ENCODE measurements around the gene KDM2A. TPM values are rescaled to one million over a fixed set of nuclear protein-coding genes. Genes with fewer than 3 reads are reported as not detected.

KDM2A gene
- 28.4 and 34.6 TPM in 2 replicates for total RNA-seq
- 33.8 TPM for polyA plus RNA-seq (2012)

- peak; percentile 99 for DNase-seq (ENCODE audit: low read depth)
These were observed at the start of gene KDM2A for GRCh38 chr11:67118801-67119584. Gene KDM2A, plus strand, starts transcription at chr11:67119263. Its CDS starts 2,054 bp downstream, at chr11:67121317.

DNA sequence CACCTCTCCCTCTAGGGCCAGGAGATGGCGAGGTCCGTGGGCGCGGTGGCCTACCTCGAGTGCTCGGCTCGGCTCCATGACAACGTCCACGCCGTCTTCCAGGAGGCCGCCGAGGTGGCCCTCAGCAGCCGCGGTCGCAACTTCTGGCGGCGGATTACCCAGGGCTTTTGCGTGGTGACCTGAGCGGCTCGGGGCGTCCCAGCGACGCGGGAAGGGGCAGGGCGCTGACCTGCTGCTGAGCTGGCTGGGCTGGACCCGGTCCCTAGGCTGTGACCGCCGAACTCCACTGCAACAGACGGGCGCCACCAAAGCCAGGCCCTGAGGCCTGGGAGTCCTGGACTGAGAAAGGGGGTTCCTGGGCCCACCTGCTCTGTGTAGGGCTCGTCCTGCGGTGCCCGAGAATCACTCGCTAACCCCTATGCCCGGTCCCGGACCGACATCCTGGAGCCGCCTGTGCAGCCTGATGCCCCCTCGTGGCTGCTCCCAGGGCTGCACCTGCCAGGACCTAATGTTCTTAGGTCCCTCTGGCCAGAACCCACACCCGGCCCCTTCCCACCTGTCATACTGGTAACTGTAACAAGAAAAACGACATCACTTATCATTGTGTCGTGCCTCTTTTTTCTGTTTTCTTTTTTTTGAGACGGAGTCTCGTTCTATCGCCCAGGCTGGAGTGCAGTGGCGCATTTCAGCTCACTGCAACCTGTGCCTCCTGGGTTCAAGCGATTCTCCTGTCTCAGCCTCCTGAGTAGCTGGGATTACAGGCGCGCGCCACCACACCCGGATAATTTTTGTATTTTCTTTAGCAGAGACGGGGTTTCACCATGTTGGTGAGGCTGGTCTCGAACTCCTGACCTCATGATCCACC is 47.4 kb upstream of the KDM2A start:
- DNase-seq (ENCODE audit: low read depth) = peak; percentile 47

- DNase-seq (ENCODE audit: low read depth) = no peak
These were observed 46.8 kb upstream of the KDM2A start for GRCh38 chr11:67072295-67072694.

DNA sequence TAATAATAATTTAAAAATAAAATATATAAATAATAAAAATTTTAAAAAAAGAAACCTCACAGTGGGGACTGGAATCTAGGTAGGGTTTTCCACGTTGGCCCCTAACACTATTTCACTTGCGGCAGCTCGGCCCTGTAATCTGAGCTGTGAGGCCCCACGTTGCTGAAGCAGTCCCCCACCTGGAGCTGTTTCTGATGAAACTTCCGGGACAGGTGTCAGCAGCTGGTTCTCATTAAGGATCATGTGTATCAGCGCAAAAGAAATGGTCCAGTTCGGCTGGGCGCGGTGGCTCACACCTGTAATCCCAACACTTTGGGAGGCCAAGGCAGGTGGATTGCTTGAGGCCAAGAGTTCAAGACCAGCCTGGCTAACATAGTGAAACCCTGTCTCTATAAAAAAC is 45.2 kb upstream of the KDM2A start:
- no peak for DNase-seq (ENCODE audit: low read depth)

- DNase-seq (ENCODE audit: low read depth) = no peak
These were observed 42.9 kb upstream of the KDM2A start for GRCh38 chr11:67076202-67076601.

DNA sequence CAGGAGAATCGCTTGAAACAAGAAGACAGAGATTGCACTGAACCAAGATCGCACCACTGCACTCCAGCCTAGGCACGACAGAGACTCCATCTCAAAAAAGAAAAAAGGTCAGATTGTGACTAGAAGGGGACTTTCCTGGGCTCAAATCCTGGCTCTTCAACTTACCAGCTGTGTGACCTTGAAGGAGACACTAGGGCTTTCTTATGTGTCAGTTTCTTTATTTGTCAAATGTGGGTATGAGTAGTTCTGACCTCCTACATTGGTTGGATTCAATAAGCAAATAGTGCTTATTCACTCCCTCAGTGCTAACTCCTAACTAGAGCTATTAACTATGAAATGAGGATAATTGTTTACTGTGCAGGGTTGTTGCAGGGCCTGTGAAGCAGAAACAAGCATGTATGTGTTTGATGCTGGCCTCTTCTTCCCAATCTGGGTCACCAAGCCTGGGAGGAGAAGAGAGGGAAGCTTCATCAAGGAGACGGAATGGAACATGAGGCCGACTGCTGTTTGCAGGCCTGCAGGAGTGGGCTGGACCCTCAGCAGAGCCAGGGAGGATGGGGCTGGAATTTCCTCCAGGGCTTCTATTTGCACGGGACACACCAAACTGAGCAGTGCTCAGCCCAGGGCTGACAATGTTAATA is 39.9 kb upstream of the KDM2A start:
- DNase-seq (ENCODE audit: low read depth) = no peak

DNA sequence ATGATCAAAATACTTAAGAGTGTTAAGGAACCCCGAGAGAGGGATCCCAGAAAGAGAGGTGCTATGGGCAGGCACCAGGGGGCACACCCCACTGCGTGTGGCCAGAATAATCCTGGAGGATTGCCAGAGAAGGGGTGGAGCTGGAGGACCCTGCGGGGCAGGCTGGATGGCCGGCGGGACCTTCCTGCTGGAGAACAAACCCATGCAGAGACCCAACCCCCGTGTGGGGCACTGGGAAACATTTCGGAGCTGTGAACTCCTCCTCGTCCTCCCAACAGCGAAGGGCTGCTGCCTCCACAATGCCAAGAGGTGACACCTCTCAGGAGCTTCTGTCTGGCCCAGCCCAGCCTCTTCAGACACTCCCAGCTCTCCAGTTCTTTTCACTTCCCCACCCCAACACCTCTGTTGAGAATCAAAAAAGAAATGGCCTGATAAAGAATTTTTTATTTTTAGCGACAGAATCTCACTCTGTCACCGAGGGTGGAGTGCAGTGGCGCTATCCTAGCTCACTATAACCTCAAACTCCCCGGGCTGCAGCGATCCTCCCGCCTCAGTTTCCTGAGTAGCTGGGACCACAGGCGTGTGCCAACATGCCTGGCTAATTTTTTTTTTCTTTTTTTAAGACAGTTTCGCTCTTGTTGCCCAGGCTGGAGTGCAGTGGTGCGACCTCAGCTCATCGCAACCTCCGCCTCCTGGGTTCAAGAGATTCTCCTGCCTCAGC is 36.8 kb upstream of the KDM2A start:
- no peak for DNase-seq (ENCODE audit: low read depth)

- no peak for DNase-seq (ENCODE audit: low read depth)
These were observed 35.2 kb upstream of the KDM2A start for GRCh38 chr11:67083786-67084366.

GRCh38 chr11:67085617-67086016 is 33.4 kb upstream of the KDM2A start:
- DNase-seq (ENCODE audit: low read depth) = no peak

GRCh38 chr11:67090717-67091116 is 28.3 kb upstream of the KDM2A start:
- DNase-seq (ENCODE audit: low read depth) = no peak

DNA sequence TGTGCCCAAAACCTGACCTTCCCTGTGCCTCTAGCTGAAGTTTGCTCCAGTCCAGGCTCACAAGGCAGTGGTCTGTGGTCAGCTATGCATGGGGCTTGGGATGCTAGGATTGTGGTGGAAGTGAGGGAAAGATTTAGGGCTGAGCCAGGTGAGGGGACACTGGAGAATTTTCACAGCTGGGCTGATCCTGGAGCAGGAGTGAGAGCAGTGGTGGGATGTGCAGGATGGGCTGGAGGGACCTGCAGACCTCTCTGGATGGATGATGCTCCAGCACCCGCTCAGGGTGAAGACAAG is 23.9 kb upstream of the KDM2A start:
- DNase-seq (ENCODE audit: low read depth) = no peak

- DNase-seq (ENCODE audit: low read depth) = no peak
These were observed 20.1 kb upstream of the KDM2A start for GRCh38 chr11:67098799-67099429.

GRCh38 chr11:67099831-67100324 is 19.2 kb upstream of the KDM2A start:
- no peak for DNase-seq (ENCODE audit: low read depth)

DNA sequence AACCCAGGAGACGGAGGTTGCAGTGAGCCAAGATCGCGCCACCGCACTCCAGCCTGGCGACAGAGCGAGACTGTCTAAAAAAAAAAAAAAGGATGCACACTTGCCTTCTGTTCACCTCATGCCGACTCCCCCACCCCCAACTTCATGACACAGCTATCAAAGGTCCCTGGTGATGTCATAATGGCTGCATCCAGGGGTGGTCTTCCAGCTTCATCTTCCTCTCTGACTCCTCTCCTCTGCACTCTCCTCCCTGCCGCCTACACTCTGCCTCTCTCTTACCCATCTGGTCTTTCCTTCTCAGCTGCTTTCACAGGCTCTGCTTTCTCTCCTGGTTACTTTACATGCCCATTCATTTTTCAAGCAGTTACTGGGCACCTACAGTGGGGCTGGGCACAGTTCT is 16.4 kb upstream of the KDM2A start:
- no peak for DNase-seq (ENCODE audit: low read depth)

DNA sequence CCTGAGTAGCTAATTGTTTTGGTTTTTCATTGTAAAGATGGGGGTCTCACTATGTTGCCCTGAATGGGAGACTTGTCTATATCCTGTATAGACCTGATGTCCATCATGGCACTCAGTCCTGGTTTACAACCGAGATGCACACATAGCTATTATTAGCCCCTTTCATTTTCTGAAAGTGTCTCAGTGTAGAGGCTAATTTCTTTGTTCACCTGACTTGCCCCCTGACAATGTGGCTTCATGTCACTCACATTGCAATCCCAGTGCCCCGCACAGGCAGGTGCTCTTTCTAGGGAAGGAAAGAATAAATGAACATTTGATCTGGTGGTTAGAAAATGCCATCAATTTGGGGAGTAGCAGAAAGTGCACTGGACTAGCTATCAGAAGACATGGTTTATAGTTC is 13.1 kb upstream of the KDM2A start:
- no peak for DNase-seq (ENCODE audit: low read depth)

GRCh38 chr11:67111261-67111660 is 7.8 kb upstream of the KDM2A start:
- peak; percentile 47 for DNase-seq (ENCODE audit: low read depth)

DNA sequence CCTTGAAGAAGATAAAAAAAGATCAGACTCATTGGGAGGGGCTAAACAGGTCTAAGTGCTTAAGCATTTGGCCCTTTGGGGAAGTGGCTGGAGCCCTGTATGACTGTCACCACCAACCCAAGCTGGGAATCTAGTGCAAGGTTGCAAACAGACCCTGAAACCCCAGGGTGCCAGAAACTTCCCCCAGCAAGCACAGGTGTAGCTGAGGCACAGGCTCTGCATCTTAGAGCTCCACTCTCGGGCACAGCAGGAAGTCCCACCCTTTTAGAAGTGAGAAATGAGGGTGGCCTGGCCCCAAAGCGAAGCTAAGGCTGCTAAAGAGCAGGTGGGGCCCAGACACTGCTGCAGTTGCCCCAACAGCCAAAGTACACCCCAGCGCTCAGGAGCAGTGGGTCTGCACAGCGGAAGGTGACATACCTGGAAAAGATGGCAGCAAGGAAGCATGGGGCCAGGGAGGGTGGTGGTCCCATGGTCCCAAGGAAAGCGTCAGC is 5.8 kb upstream of the KDM2A start:
- no peak for DNase-seq (ENCODE audit: low read depth)

DNA sequence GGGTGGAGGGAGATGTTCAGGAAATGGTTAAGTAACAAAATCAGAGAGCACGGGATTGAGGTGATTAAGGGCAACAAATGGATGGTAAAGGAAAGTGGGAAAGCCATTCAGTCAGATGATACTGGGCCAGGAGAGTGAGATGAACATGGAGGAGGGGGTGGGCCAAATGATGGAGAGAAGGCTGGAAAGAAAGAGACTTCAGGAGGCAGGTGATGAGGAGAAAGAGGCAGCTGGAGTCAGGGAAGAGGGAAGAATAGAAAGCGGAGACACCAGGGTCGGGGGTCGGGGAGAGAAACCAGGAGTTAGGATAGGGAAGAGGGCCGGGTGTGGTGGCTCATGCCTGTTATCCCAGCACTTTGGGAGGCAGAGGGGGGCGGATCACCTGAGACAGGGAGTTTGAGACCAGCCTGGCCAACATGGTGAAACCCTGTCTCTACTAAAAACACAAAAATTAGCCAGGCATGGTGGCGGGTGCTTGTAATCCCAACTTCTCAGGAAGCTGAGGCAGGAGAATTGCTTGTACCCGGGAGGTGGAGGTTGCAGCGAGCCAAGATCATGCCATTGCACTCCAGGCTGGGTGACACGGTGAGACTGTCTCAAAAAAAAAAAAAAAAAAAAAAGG is 4.7 kb upstream of the KDM2A start:
- DNase-seq (ENCODE audit: low read depth) = no peak

GRCh38 chr11:67116758-67117105 is 2.3 kb upstream of the KDM2A start:
- DNase-seq (ENCODE audit: low read depth) = no peak

- DNase-seq (ENCODE audit: low read depth) = no peak
These were observed 1.9 kb upstream of the KDM2A start for GRCh38 chr11:67117176-67117575.
